GM23338 (cell line): ENCODE measurements around the gene BRPF3. TPM values are rescaled to one million over a fixed set of nuclear protein-coding genes. Genes with fewer than 3 reads are reported as not detected.

Experiments used
- ATAC-seq: fragments of 200-7000 bp; cut with Tn5 transposase; 3 replicates; pipeline ENCODE4 v1.9.1; 2020
- DNase-seq: peaks from one replicate; pipeline ENCODE4 v3.0.0-alpha.2; 2015; ENCODE audit warnings: low spot score
- H2AFZ ChIP-seq: fragments of 200-600 bp; sonication (generic); 2 replicates; pipeline ENCODE4 v1.8.0; 2016; ENCODE audit warnings: antibody characterized with exemption, mild to moderate bottlenecking, moderate library complexity
- H3F3A ChIP-seq: fragments of 200-600 bp; sonication (generic); replicated peaks from 2 replicates; pipeline ENCODE4 v1.8.0; 2017; ENCODE audit warnings: antibody characterized with exemption, mixed run types, low read depth
- H3K27ac ChIP-seq: fragments of 200-600 bp; sonication (generic); 2 replicates; pipeline ENCODE4 v1.6.1; 2016; ENCODE audit warnings: low read depth
- H3K27me3 ChIP-seq: fragments of 200-600 bp; sonication (generic); 2 replicates; pipeline ENCODE4 v1.8.0; 2016; ENCODE audit warnings: mild to moderate bottlenecking, mixed run types, moderate library complexity; ENCODE audit not compliant: insufficient read depth
- H3K36me3 ChIP-seq: fragments of 200-600 bp; sonication (generic); 2 replicates; pipeline ENCODE4 v1.8.0; 2016; ENCODE audit warnings: mild to moderate bottlenecking; ENCODE audit not compliant: insufficient read depth
- H3K4me1 ChIP-seq: fragments of 200-600 bp; sonication (generic); 2 replicates; pipeline ENCODE4 v1.8.0; 2016; ENCODE audit warnings: mild to moderate bottlenecking, moderate library complexity; ENCODE audit not compliant: insufficient read depth
- H3K4me2 ChIP-seq: fragments of 200-600 bp; sonication (generic); 2 replicates; pipeline ENCODE4 v1.7.1; 2017; ENCODE audit warnings: mixed run types
- H3K4me3 ChIP-seq: fragments of 200-600 bp; sonication (generic); 2 replicates; pipeline ENCODE4 v1.6.1; 2016; ENCODE audit warnings: mixed run types
- H3K79me2 ChIP-seq: fragments of 200-600 bp; sonication (generic); replicated peaks from 2 replicates; pipeline ENCODE4 v1.8.0; 2017; ENCODE audit warnings: mild to moderate bottlenecking; ENCODE audit not compliant: insufficient read depth
- H3K9me2 ChIP-seq: fragments of 200-600 bp; sonication (generic); 2 replicates; pipeline ENCODE4 v1.8.0; 2017; ENCODE audit not compliant: insufficient read depth
- H4K20me1 ChIP-seq: fragments of 200-600 bp; sonication (generic); replicated peaks from 2 replicates; pipeline ENCODE4 v1.8.0; 2017; ENCODE audit warnings: mild to moderate bottlenecking; ENCODE audit not compliant: insufficient read depth
- H3K27ac Mint-ChIP-seq: 2 replicates; pipeline ENCODE4 v1.8.0; 2020; ENCODE audit warnings: inconsistent platforms, mild to moderate bottlenecking, moderate library complexity, mixed read lengths
- H3K27me3 Mint-ChIP-seq: 3 replicates; pipeline ENCODE4 v1.8.0; 2022; ENCODE audit warnings: low read depth, mild to moderate bottlenecking, moderate library complexity, mixed read lengths, inconsistent platforms; ENCODE audit not compliant: insufficient read depth, poor library complexity
- H3K36me3 Mint-ChIP-seq: 3 replicates; pipeline ENCODE4 v1.8.0; 2021; ENCODE audit warnings: low read depth, mild to moderate bottlenecking, inconsistent platforms, moderate library complexity, mixed read lengths
- H3K4me1 Mint-ChIP-seq: 3 replicates; pipeline ENCODE4 v1.8.0; 2020; ENCODE audit warnings: mild to moderate bottlenecking, inconsistent platforms, mixed read lengths
- H3K4me3 Mint-ChIP-seq: 3 replicates; pipeline ENCODE4 v1.8.0; 2021; ENCODE audit warnings: moderate library complexity, mild to moderate bottlenecking, inconsistent platforms, mixed read lengths
- H3K9me3 Mint-ChIP-seq: 3 replicates; pipeline ENCODE4 v1.8.0; 2020; ENCODE audit warnings: moderate library complexity, mild to moderate bottlenecking, inconsistent platforms, mixed read lengths
- CREB1 ChIP-seq: fragments of 250-450 bp; sonication (Bioruptor Pico); IDR thresholded peaks from 2 replicates; pipeline ENCODE4 v1.5.0; 2020; ENCODE audit warnings: low read depth, mild to moderate bottlenecking, moderate library complexity
- CTCF ChIP-seq, 2 experiments: fragments of 200-600 bp in 1 of 2; sonication (generic) in 1 of 2; conservative IDR thresholded peaks; 2 replicates each; pipeline versions ENCODE4 v1.5.1 to v1.6.1; 2016 to 2017; ENCODE audit warnings: antibody characterized with exemption in 2 of 2, low read depth in 2 of 2, mild to moderate bottlenecking in 2 of 2, moderate library complexity in 1 of 2
- ETS1 ChIP-seq: IDR thresholded peaks from 2 replicates; pipeline ENCODE4 v1.6.1; 2016; ENCODE audit warnings: antibody characterized with exemption
- EZH2 ChIP-seq: fragments of 200-600 bp; sonication (generic); IDR thresholded peaks from one replicate; pipeline ENCODE4 v1.8.0; 2017; ENCODE audit warnings: antibody characterized with exemption, mild to moderate bottlenecking, low read depth; ENCODE audit not compliant: unreplicated experiment
- EZH2phosphoT487 ChIP-seq: fragments of 200-600 bp; sonication (generic); IDR thresholded peaks from one replicate; pipeline ENCODE4 v1.8.1; 2018; ENCODE audit warnings: antibody characterized with exemption; ENCODE audit not compliant: unreplicated experiment
- JUNB ChIP-seq: IDR thresholded peaks from one replicate; pipeline ENCODE4 v1.6.1; 2016; ENCODE audit warnings: antibody characterized with exemption; ENCODE audit not compliant: unreplicated experiment
- NANOG ChIP-seq: IDR thresholded peaks from 2 replicates; pipeline ENCODE4 v1.6.1; 2016; ENCODE audit warnings: antibody characterized with exemption, borderline replicate concordance
- POLR2AphosphoS5 ChIP-seq: IDR thresholded peaks from 2 replicates; pipeline ENCODE4 v1.6.1; 2016; ENCODE audit warnings: antibody characterized with exemption, low read depth
- REST ChIP-seq: IDR thresholded peaks from one replicate; pipeline ENCODE4 v1.6.1; 2018; ENCODE audit warnings: antibody characterized with exemption; ENCODE audit not compliant: unreplicated experiment
- STAT1 ChIP-seq: IDR thresholded peaks from one replicate; pipeline ENCODE4 v1.6.1; 2016; ENCODE audit warnings: antibody characterized with exemption; ENCODE audit not compliant: unreplicated experiment
- ZNF114 ChIP-seq: fragments of 250-450 bp; sonication (Bioruptor Pico); IDR thresholded peaks from 2 replicates; pipeline ENCODE4 v1.5.0; 2020; ENCODE audit warnings: mild to moderate bottlenecking, moderate library complexity
- ZNF331 ChIP-seq: fragments of 250-450 bp; sonication (Bioruptor Pico); IDR thresholded peaks from 2 replicates; pipeline ENCODE4 v1.5.0; 2020; ENCODE audit warnings: low read depth, mild to moderate bottlenecking, moderate library complexity
- polyA plus RNA-seq: library from polyadenylated mRNA; unstranded; fragments of >200 nt; fragmentation: Nextera tagmentation; extraction: Ambion mirVana; gene quantifications from 2 replicates; pipeline ENCODE4 v1.2.1, GENCODE V29; 2016
- total RNA-seq: library from RNA; depleted of rRNA; stranded (reverse); fragments of >200 nt; shearing (Covaris generic); gene quantifications from 2 replicates; pipeline ENCODE4 v1.2.3, GENCODE V29; 2014

The BRPF3 gene
- total and polyA plus RNA-seq, 2 experiments from 2014 or later, result 11.8 to 33.2 TPM

- TF ChIP-seq ETS1 (no peak), EZH2phosphoT487 (no peak)
Measured at GRCh38 chr6:36210886-36211595, 14.5 kb downstream of the BRPF3 start (continued).

GRCh38 chr6:36216559-36216958 is 20.0 kb downstream of the BRPF3 start:
- Histone ChIP-seq H3K4me1 (no peaks in the 10 kb centered on the region), H3K9me2 (no peaks in the 10 kb centered on the region), H4K20me1 (peaks cover 17% of the 10 kb centered on the region), H3K36me3 (peaks cover 36% of the 10 kb centered on the region; the same call in 1 of the 2 replicates), H3K79me2 (no peaks in the 10 kb centered on the region), H3K4me3 (no peak overlapping the region), H3K27ac (no peak overlapping the region), H2AFZ (no peak overlapping the region), H3K27me3 (no peaks in the 10 kb centered on the region), H3K4me2 (no peak overlapping the region), H3F3A (no peaks in the 10 kb centered on the region; the same call in 1 of the 2 replicates)
- Mint-ChIP-seq H3K4me3 (no peak overlapping the region), H3K36me3 (peaks cover 71% of the 10 kb centered on the region), H3K27me3 (no peaks in the 10 kb centered on the region), H3K9me3 (no peaks in the 10 kb centered on the region), H3K4me1 (no peaks in the 10 kb centered on the region), H3K27ac (no peak overlapping the region)
- ATAC-seq, result no peak
- no peak for DNase-seq
- TF ChIP-seq CTCF (conservative IDR thresholded peaks at IDR 0.05; ENCODE audit: low read depth in 2 of 2), result no peak
- TF ChIP-seq NANOG, result no peak
- TF ChIP-seq EZH2, result no peak
- TF ChIP-seq EZH2phosphoT487, result no peak
- no peak for TF ChIP-seq JUNB
- TF ChIP-seq CREB1 (CRISPR knock-in tag), result no peak
- no peak for TF ChIP-seq STAT1
- TF ChIP-seq REST, result no peak
- TF ChIP-seq POLR2AphosphoS5, result no peak
- TF ChIP-seq ETS1, result no peak
- TF ChIP-seq ZNF114 (CRISPR knock-in tag), result no peak
- no peak for TF ChIP-seq ZNF331 (CRISPR knock-in tag)
